Fibroblast of skin of right quadriceps (primary cell): ENCODE results near the gene SEMA4F.
"Not testable (repeated sequence)": the region's sequence is repeated elsewhere in the genome, so short reads cannot be mapped to it uniquely, and the experiment has no call there.

Source experiments
- DNase-seq: peaks from one replicate; pipeline ENCODE4 v3.0.0-alpha.2; 2013

SEMA4F gene, protein sequence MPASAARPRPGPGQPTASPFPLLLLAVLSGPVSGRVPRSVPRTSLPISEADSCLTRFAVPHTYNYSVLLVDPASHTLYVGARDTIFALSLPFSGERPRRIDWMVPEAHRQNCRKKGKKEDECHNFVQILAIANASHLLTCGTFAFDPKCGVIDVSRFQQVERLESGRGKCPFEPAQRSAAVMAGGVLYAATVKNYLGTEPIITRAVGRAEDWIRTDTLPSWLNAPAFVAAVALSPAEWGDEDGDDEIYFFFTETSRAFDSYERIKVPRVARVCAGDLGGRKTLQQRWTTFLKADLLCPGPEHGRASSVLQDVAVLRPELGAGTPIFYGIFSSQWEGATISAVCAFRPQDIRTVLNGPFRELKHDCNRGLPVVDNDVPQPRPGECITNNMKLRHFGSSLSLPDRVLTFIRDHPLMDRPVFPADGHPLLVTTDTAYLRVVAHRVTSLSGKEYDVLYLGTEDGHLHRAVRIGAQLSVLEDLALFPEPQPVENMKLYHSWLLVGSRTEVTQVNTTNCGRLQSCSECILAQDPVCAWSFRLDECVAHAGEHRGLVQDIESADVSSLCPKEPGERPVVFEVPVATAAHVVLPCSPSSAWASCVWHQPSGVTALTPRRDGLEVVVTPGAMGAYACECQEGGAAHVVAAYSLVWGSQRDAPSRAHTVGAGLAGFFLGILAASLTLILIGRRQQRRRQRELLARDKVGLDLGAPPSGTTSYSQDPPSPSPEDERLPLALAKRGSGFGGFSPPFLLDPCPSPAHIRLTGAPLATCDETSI

GRCh38 chr2:74653985-74654882 lies at the start of gene SEMA4F:
Gene SEMA4F, plus strand, starts transcription at chr2:74654247. Its CDS starts 130 bp downstream, at chr2:74654377.
- peak; percentile 92 for DNase-seq

DNA sequence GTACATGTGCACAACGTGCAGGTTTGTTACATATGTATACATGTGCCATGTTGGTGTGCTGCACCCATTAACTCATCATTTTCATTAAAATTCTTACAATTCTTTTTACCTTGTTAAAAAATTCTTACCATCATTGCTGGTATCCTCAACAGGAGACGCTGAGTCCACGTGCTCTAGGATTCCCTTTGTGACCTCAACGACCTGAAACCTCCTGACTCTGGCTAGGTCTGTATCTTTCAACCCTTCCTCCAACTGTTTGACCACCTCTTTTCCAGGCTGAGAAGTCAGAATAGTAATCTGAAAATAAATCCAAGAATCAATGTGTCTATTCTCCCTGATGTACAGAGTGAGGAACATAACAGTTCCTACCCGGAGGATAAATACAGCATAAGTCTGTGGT lies 47.1 kb upstream of the SEMA4F start:
- DNase-seq: no peak

- no peak for DNase-seq
Measured at GRCh38 chr2:74617122-74617521, 36.9 kb upstream of the SEMA4F start.

DNA sequence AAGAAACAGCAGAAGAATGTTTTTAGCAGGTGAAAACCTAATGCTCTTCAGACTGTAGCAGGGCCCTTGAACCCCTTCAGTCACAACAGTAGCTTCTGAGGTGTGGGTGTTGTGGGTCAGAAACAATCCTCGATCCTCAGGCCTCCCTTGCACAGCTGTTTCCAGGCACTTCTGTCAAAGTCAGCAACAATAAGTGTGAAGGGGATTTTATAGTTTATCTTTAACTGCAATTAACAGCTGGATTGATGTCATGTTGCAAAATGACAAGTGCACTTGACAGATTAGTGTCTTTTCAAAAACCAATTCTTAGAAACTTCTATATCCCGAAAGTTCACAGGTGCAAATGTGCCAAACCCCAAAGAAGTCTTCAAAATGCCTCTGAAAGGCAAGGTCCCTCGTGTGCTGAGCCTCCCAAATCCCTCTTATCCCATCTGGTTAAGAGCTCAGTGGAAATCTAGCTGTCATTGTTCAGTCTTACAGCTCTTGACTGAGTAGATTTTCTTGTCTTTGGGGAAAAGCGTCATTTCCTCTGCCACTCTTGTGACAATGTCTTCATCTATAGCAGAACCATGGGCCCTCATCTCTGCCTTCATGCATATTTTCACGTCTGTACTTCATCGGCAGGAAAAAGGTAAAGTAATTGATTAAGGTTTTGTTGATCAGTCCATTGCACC lies 35.5 kb upstream of the SEMA4F start:
- no peak for DNase-seq

DNA sequence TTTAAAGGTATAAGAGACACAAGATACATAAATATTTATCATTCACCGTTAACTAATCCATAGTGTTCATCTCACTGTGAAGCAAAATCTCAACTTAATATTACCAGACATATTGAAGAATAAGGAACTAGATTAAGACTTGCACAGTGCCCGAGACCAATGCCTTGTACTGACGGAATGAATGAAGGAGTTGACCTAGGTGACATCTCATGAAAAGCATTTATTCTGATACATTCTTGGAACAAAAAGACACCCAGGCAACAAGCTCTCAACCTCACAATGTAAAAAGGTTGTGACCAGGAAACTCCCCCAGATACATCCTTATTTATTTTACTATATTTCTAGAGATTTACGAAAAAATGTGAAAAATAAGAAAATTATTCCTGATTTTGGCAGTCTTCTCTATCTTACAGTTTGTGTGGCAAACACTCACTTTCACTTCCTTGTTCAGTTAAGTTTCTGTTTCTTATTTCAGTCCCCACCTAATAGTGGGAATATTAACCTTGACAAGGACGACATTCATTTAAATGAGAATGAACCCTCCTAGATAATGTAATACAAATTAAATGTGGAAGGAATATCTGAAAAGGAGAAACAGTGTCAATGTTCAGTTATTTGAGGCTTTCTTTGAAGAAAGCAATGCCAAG lies 34.3 kb upstream of the SEMA4F start:
- no peak for DNase-seq

GRCh38 chr2:74620671-74621070 lies 33.4 kb upstream of the SEMA4F start:
- no peak for DNase-seq

- DNase-seq: no peak
Measured at GRCh38 chr2:74625658-74626425, 28.2 kb upstream of the SEMA4F start.

DNA sequence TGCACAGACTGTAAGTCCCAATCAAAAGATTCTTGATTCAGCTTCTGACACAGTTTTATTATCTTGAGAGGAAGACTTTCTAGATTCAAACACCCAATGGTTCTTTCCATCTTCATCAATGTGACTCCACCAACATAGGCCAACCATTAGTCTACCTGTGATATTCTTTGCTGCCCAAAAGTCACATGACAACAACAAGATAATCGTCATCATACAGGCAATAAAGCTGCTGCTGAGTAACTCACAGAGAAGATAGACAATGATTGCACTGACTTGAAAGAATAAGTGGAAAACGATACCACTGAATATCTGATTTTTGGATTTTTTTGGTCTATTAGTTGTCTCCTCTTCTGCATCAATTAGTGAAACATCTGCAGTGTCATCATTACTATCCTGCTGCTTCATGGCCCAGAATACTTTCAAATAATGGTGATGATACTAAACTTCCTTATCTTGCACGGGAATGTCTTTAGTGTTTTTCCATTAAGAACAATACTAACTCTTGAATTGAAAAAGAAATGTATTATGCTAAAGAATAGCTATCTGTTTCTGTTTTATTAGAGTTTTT lies 25.4 kb upstream of the SEMA4F start:
- DNase-seq: no peak

DNA sequence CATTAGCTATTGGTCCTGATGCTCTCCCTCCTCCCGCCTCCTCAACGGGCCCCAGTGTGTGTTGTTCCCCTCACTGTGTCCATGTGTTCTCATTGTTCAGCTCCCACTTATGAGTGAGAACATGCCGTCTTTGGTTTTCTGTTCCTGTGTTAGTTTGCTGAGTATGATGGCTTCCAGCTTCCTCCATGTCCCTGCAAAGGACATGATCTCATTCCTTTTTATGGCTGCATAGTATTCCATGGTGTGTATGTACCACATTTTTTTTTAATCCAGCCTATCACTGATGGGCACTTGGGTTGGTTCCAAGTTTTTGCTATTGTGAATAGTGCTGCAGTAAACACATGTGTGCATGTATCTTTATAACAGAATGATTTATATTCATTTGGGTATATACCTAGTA lies 23.6 kb upstream of the SEMA4F start:
- DNase-seq: not testable (repeated sequence)

DNA sequence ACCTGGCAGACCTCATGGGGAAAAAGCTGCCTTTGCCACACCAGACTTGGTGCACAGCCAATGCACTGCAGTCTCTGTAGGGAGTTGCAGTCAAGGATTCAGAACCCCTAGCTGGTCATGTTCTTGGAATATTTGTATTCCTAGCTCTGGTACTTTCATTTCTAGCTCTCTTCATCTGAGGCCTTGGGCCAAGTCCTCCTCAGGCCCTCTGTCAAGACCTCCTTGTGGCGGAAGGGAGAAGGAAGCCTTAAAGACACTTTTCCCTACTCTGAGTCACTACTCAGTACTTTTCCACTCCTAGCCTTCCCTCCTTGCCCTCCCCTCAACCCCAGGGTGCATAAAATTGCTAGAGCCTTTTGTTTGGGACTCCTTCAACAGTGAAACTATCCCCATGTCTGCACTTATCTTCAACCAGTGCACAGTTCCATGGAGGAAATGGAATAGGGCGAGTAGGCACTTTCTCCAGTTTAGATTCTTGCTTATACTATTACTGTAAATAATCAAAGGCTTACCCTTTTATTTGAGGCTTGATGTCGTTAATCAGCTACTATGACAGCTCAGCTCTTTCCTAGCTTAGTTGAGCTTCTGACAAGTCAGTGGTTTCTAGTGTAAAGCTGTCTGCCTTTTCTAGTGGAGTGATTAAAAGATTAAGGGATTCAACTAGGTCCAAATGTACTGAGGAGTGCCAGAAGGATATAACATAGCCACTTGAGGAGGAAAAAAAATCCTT lies 21.7 kb upstream of the SEMA4F start:
- peak; percentile 8 for DNase-seq

GRCh38 chr2:74632939-74633312 lies 21.1 kb upstream of the SEMA4F start:
- DNase-seq: no peak

DNA sequence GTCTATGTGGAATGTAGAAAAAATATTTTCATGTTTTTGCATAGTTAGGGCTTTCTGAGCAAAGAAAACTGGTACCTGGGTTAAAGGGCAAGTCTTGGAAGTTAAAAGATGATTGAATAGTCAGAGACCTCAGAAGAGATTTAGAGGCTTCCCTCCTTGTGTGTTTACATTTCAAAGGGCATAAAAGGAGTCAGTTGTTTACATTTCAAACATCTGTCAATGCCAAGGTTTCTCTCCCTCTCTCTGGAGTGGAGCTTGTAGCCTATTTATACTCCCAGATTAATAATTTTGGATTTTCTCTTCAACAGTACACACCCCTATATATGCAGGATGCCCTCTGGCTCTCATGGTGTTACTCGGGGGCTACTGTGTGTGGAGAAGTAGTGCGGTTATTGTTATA lies 14.5 kb upstream of the SEMA4F start:
- DNase-seq: no peak

- no peak for DNase-seq
Measured at GRCh38 chr2:74645344-74645743, 8.7 kb upstream of the SEMA4F start.

DNA sequence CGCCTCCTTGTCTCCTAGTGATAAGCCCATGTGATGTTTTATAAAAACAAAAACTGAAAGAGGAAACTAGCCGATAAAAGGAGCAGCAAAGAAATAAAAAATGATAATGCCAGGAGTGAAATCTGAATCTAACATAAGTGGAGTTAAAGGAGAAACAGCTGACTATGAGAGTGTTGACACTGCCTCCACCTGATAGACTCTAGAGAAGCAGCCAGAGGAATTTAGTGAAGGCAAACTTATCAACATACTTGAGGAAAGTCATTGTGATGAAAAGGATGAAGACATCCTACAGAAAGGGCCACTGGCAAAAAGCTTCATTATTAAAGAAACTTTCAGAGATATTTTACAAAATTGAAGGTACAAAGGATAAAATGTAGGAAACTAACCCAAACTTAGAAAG lies 7.8 kb upstream of the SEMA4F start:
- DNase-seq: no peak

DNA sequence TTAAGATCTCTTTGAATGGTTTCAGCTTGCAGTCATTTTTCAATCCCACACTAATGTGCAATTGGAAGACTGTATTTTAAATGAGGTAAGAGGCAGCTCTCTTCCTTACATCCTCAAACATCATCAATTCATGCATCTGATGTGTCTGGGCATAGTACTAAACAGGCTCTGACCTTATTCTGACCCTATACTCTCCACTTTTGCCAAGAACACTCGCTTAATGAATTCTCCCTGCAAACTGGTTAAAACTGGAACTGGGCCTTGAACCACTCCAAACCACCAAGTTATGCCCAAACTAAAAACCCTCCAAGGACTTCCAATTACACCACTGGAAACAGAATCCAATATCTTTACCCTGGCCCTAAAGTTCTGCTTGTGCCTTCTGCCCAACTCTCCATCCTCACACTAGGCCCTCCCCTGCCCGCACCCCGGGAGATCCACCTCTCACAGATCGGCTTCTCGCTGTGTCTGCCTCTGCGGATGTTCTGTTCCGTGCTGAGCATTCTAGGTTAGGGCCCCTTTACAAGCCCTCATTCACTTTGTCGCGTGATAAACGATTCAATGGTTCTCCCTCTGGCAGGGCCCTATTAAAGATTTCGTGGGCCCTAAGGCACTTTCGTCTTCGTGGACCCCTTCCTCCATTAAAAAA lies 7.1 kb upstream of the SEMA4F start:
- DNase-seq: no peak

GRCh38 chr2:74648009-74648443 lies 6.0 kb upstream of the SEMA4F start, which contains the start of gene M1AP:
Gene M1AP, minus strand, starts transcription at chr2:74648330. Its CDS starts 8,055 bp downstream, at chr2:74640275.
- DNase-seq: no peak

DNA sequence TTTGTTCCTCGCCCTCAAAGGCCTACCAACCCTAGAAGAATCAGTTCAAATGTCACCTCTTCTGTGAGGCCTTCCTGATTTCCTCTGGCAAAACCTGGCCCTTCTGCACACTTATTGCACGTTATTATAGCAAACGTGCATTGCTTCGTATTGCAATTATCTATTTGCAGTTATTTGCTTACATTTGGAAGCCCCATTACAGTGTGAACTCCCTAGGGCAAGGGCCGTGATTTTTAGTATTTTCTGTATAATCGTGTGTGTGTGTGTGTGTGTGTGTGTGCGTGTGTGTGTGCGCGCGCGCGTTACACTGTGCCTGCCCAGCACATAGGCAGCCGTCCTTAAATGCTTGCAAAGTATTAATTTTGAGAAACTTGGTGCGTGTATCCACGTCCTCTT lies 460 bp upstream of the SEMA4F start:
- no peak for DNase-seq

DNA sequence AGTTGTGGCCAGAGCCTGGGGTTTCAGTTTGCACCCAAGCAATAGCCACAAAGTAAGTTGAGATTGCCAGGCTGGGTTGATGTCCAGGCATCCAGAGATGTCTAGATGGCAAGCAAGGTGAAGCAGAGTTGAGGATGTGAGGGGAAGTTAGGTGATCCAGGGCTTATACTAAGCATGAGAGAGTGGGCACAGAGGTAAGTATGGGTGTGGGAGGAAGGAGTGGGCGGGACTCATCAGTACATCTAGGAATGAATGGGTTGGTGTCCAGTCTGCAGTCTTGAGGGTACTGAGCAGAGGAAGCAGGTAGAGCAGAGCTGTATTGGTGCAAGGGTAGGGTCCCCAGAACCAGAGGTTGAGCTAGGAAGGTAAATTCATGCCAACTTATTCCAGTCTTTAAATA lies 1.5 kb downstream of the SEMA4F start:
- no peak for DNase-seq

- peak; percentile 75 for DNase-seq
Measured at GRCh38 chr2:74658516-74658915, 4.5 kb downstream of the SEMA4F start.

DNA sequence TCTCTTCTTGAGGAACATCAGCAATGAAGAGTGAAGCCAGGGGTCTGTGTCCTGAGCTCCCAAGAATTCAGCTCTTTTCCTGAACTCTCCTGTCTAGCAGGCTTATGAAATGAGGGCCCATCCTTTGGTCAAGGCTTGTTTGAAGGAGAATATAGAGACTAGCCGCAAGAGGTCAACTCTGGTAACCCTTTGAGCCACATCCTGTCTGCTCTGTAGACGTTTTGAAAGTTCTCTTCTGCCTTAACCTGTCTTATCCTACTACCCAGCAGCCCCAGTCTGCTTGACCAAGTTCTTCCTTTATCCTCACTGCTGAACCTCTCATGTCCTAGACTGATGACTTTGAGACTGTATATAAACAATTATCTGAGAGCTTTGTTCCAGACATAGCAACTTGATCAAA lies 5.4 kb downstream of the SEMA4F start:
- DNase-seq: no peak
